HCT116 (cell line): Measurements from ENCODE around the gene ANO4. TPM values are rescaled to one million over a fixed set of nuclear protein-coding genes. Genes with fewer than 3 reads are reported as not detected.

Experiments
- ATAC-seq: fragments of 200-7000 bp; cut with Tn5 transposase; 2 replicates; pipeline ENCODE4 v1.9.1; 2020; ENCODE audit warnings: mild to moderate bottlenecking, moderate library complexity
- BruUV-seq: library from RNA; stranded (reverse); fragments of 400-500 nt; replicated peaks from 2 replicates; lab custom pipeline; 2021; lab: Mats Ljungman, UMichigan
- CTCF ChIA-PET: fragments of 300-600 bp; sonication (Branson Sonifier 250); formaldehyde crosslinking; loops from one replicate; lab custom pipeline; 2021; ENCODE audit warnings: antibody characterized with exemption; lab: Charles Lee
- POLR2A ChIA-PET: fragments of 300-600, 350-600 bp; sonication (Branson Sonifier 250); formaldehyde crosslinking; loops from one replicate; lab custom pipeline; 2021; ENCODE audit warnings: antibody characterized with exemption; lab: Charles Lee
- RAD21 ChIA-PET, 2 experiments: fragments of 300-600 bp; sonication (Branson Sonifier 250); formaldehyde crosslinking; loops; one replicate each; lab custom pipeline; 2023; ENCODE audit warnings: low total read pairs in 2 of 2; ENCODE audit not compliant: uncharacterized antibody in 2 of 2, unreplicated experiment in 2 of 2, low non-redundant PET in 1 of 2; lab: Charles Lee
- DNase-seq: peaks from one replicate; pipeline ENCODE4 v3.0.0-alpha.2; 2010; ENCODE audit warnings: low read depth, low spot score
- H2AFZ ChIP-seq: fragments of 200-600 bp; shearing (Covaris generic), sonication (generic); 2 replicates; pipeline ENCODE4 v1.6.1; 2017; ENCODE audit warnings: low read depth, mixed run types, mixed read lengths, antibody characterized with exemption, low read length; ENCODE audit not compliant: poor library complexity, severe bottlenecking
- H3K27ac ChIP-seq: 2 replicates; pipeline ENCODE4 v1.5.1; 2012; ENCODE audit warnings: low read depth, low read length
- H3K27me3 ChIP-seq: fragments of 200-600 bp; sonication (generic); 2 replicates; pipeline ENCODE4 v1.6.1; 2016; ENCODE audit warnings: mixed run types, low read length, mixed read lengths; ENCODE audit not compliant: insufficient read depth
- H3K36me3 ChIP-seq, 2 experiments: fragments of 200-500 bp in 1 of 2; fragments of 200-600 bp in 1 of 2; sonication (Bioruptor generic) in 1 of 2; sonication (generic) in 1 of 2; 2 replicates each; pipeline versions ENCODE4 v1.5.1 to v1.6.1; 2014 to 2016; ENCODE audit warnings: low read length in 2 of 2, inconsistent platforms in 1 of 2, mixed read lengths in 1 of 2, mixed run types in 1 of 2; ENCODE audit not compliant: insufficient read depth in 2 of 2, control insufficient read depth in 1 of 2
- H3K4me1 ChIP-seq, 2 experiments: fragments of 200-600 bp in 1 of 2; sonication (generic) in 1 of 2; 2 replicates each; pipeline versions ENCODE4 v1.5.1 to v1.6.1; 2012 to 2017; ENCODE audit warnings: low read length in 2 of 2, inconsistent platforms in 1 of 2, mild to moderate bottlenecking in 1 of 2, mixed read lengths in 1 of 2, mixed run types in 1 of 2, moderate library complexity in 1 of 2; ENCODE audit not compliant: insufficient read depth in 2 of 2, control insufficient read depth in 1 of 2
- H3K4me2 ChIP-seq: fragments of 200-600 bp; sonication (generic); 2 replicates; pipeline ENCODE4 v1.6.1; 2017; ENCODE audit warnings: mixed run types, low read length, mixed read lengths
- H3K4me3 ChIP-seq, 2 experiments: fragments of 200-600 bp in 1 of 2; sonication (generic) in 1 of 2; replicated peaks in 1 of 2; 2 replicates each; pipeline ENCODE4 v1.5.1; 2011 to 2016; ENCODE audit warnings: low read length in 2 of 2, control low read depth in 1 of 2, low read depth in 1 of 2, mild to moderate bottlenecking in 1 of 2, mixed read lengths in 1 of 2, mixed run types in 1 of 2
- H3K79me2 ChIP-seq: fragments of 200-600 bp; sonication (generic); 2 replicates; pipeline ENCODE4 v1.6.1; 2017; ENCODE audit warnings: mild to moderate bottlenecking, mixed run types, low read length, moderate library complexity, mixed read lengths; ENCODE audit not compliant: insufficient read depth
- H3K9ac ChIP-seq: fragments of 200-600 bp; sonication (generic); 2 replicates; pipeline ENCODE4 v1.6.1; 2016; ENCODE audit warnings: low read length, mixed read lengths
- H3K9me2 ChIP-seq: fragments of 200-600 bp; sonication (generic), shearing (Covaris generic); 2 replicates; pipeline ENCODE4 v1.6.1; 2017; ENCODE audit warnings: mixed run types, mild to moderate bottlenecking, moderate library complexity; ENCODE audit not compliant: insufficient read depth
- H3K9me3 ChIP-seq, 2 experiments: fragments of 200-500 bp in 1 of 2; fragments of 200-600 bp in 1 of 2; sonication (Bioruptor generic) in 1 of 2; sonication (generic) in 1 of 2; 2 replicates each; pipeline ENCODE4 v1.6.1; 2014 to 2017; ENCODE audit warnings: low read length in 2 of 2, mixed read lengths in 2 of 2, inconsistent platforms in 1 of 2, low read depth in 1 of 2, mild to moderate bottlenecking in 1 of 2, mixed run types in 1 of 2, moderate library complexity in 1 of 2; ENCODE audit not compliant: control insufficient read depth in 1 of 2, insufficient read depth in 1 of 2
- H4K20me1 ChIP-seq: fragments of 200-600 bp; sonication (generic), shearing (Covaris generic); 2 replicates; pipeline ENCODE4 v1.6.1; 2017; ENCODE audit warnings: mixed run types, mild to moderate bottlenecking, moderate library complexity; ENCODE audit not compliant: insufficient read depth
- CBX3 ChIP-seq: IDR thresholded peaks from 2 replicates; pipeline ENCODE4 v1.6.1; 2012; ENCODE audit warnings: low read depth
- CEBPB ChIP-seq: IDR thresholded peaks from 2 replicates; pipeline ENCODE4 v1.6.1; 2012; ENCODE audit warnings: low read depth
- EGR1 ChIP-seq: IDR thresholded peaks from 2 replicates; pipeline ENCODE4 v1.6.1; 2012; ENCODE audit warnings: low read depth
- EZH2 ChIP-seq: fragments of 200-600 bp; sonication (generic); IDR thresholded peaks from 2 replicates; pipeline ENCODE4 v1.6.1; 2017; ENCODE audit warnings: antibody characterized with exemption, mixed run types
- EZH2phosphoT487 ChIP-seq: fragments of 200-600 bp; IDR thresholded peaks from 2 replicates; pipeline ENCODE4 v1.6.1; 2018; ENCODE audit warnings: antibody characterized with exemption, borderline replicate concordance
- FOSL1 ChIP-seq: IDR thresholded peaks from 2 replicates; pipeline ENCODE4 v1.6.1; 2012; ENCODE audit warnings: low read depth
- JUND ChIP-seq: IDR thresholded peaks from 2 replicates; pipeline ENCODE4 v1.6.1; 2012
- RAD21 ChIP-seq: IDR thresholded peaks from 2 replicates; pipeline ENCODE4 v1.6.1; 2012; ENCODE audit warnings: low read depth, mild to moderate bottlenecking
- SIN3A ChIP-seq: IDR thresholded peaks from 2 replicates; pipeline ENCODE4 v1.6.1; 2012; ENCODE audit warnings: low read depth
- SRF ChIP-seq: IDR thresholded peaks from 2 replicates; pipeline ENCODE4 v1.6.1; 2012; ENCODE audit warnings: low read depth
- ZFX ChIP-seq: fragments of 450-650 bp; IDR thresholded peaks from 2 replicates; pipeline ENCODE4 v1.6.1; 2017
- ZNF274 ChIP-seq: fragments of 200-500 bp; sonication (Bioruptor generic); IDR thresholded peaks from 2 replicates; pipeline ENCODE4 v1.6.1; 2014; ENCODE audit warnings: mild to moderate bottlenecking, low read depth, low read length, inconsistent platforms
- intact Hi-C: fragments of 100-400 bp; cut with micrococcal nuclease; formaldehyde crosslinking; loops from 2 replicates; pipeline ENCODE4 v1.10.0; 2022
- total RNA-seq: library from RNA; stranded (reverse); gene quantifications from one replicate; pipeline ENCODE4 v1.2.1, GENCODE V29; 2021; ENCODE audit not compliant: unreplicated experiment
- TF ChIP-seq, protein P1 (sequence below): IDR thresholded peaks from 2 replicates; pipeline ENCODE4 v1.6.1; 2012
- TF ChIP-seq, protein P2 (sequence below): IDR thresholded peaks from 2 replicates; pipeline ENCODE4 v1.6.1; 2012
- TF ChIP-seq, protein P3 (sequence below), 3 experiments: fragments of 200-600 bp in 1 of 3; sonication (generic) in 1 of 3; IDR thresholded peaks in 2 of 3; conservative IDR thresholded peaks in 1 of 3; 2 replicates each; pipeline ENCODE4 v1.5.1; 2012 to 2017; ENCODE audit warnings: low read depth in 2 of 3, low read length in 2 of 3, antibody characterized with exemption in 1 of 3, borderline replicate concordance in 1 of 3, control low read depth in 1 of 3, mild to moderate bottlenecking in 1 of 3, mixed read lengths in 1 of 3, mixed run types in 1 of 3, moderate library complexity in 1 of 3; ENCODE audit not compliant: insufficient read depth in 1 of 3
- TF ChIP-seq, protein P4 (sequence below): IDR thresholded peaks from 2 replicates; pipeline ENCODE4 v1.6.1; 2011; ENCODE audit warnings: mild to moderate bottlenecking, low read length, moderate library complexity; ENCODE audit not compliant: insufficient replicate concordance; ENCODE audit errors: extremely low read depth

Gene ANO4
- total RNA-seq, 1 experiment from 2014 or later: 1.7 TPM

DNA sequence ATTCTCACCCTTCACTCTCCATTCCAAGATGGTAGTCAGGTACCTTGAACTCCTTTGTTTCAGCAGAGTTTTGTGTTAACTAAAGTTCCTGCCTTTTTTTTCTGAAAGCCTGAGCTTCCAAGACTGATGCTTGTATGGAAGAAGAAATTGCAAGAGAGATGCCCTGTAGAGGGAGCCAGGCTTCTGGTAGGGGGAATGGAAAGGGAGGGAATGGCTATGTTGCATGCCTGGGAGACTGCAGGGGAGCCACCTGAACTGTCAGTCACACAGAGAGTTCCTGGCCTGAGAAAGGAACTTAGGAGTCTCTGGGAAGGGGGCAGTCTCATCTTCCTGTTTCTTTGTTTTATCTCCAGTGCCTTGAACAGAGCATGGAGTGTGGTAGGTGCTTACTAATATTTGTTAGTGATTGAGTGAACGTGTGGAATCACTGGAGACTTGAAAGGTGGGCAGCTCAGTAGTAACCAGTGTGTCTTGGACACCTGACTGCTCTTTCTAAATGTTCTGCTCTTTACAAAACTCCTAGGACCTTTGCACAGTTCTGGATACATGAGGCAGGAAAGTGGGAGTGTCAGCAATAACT lies 132.2 kb downstream of the ANO4 start:
- no peak overlapping the region for H3K4me2 ChIP-seq
- POLR2A ChIA-PET: no interaction called here
- TF ChIP-seq ZNF274 (no peak), ZFX (no peak), EGR1 (no peak), EZH2phosphoT487 (no peak), JUND (no peak), SIN3A (no peak), SRF (no peak), FOSL1 (no peak), CBX3 (0 out of 2 replicates have a peak, but pooled peaks have one; percentile 25), EZH2 (no peak), RAD21 (peak; percentile 78), CEBPB (no peak)
- TF ChIP-seq, protein P1, sequence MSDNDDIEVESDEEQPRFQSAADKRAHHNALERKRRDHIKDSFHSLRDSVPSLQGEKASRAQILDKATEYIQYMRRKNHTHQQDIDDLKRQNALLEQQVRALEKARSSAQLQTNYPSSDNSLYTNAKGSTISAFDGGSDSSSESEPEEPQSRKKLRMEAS: peak; percentile 47; the same call in 1 of the 2 replicates
- TF ChIP-seq, protein P2, sequence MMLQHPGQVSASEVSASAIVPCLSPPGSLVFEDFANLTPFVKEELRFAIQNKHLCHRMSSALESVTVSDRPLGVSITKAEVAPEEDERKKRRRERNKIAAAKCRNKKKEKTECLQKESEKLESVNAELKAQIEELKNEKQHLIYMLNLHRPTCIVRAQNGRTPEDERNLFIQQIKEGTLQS: no peak
- TF ChIP-seq, protein P3, sequence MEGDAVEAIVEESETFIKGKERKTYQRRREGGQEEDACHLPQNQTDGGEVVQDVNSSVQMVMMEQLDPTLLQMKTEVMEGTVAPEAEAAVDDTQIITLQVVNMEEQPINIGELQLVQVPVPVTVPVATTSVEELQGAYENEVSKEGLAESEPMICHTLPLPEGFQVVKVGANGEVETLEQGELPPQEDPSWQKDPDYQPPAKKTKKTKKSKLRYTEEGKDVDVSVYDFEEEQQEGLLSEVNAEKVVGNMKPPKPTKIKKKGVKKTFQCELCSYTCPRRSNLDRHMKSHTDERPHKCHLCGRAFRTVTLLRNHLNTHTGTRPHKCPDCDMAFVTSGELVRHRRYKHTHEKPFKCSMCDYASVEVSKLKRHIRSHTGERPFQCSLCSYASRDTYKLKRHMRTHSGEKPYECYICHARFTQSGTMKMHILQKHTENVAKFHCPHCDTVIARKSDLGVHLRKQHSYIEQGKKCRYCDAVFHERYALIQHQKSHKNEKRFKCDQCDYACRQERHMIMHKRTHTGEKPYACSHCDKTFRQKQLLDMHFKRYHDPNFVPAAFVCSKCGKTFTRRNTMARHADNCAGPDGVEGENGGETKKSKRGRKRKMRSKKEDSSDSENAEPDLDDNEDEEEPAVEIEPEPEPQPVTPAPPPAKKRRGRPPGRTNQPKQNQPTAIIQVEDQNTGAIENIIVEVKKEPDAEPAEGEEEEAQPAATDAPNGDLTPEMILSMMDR (IDR thresholded peaks at IDR 0.05 in 2 of 3, conservative IDR thresholded peaks at IDR 0.05 in 1 of 3; ENCODE audit: borderline replicate concordance in 1 of 3, insufficient read depth in 1 of 3, low read depth in 2 of 3, low read length in 2 of 3): peak; percentile 53 to 70 (median 65); a peak in 5 of 6 replicates
- TF ChIP-seq, protein P4, sequence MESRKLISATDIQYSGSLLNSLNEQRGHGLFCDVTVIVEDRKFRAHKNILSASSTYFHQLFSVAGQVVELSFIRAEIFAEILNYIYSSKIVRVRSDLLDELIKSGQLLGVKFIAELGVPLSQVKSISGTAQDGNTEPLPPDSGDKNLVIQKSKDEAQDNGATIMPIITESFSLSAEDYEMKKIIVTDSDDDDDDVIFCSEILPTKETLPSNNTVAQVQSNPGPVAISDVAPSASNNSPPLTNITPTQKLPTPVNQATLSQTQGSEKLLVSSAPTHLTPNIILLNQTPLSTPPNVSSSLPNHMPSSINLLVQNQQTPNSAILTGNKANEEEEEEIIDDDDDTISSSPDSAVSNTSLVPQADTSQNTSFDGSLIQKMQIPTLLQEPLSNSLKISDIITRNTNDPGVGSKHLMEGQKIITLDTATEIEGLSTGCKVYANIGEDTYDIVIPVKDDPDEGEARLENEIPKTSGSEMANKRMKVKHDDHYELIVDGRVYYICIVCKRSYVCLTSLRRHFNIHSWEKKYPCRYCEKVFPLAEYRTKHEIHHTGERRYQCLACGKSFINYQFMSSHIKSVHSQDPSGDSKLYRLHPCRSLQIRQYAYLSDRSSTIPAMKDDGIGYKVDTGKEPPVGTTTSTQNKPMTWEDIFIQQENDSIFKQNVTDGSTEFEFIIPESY: no peak
- intact Hi-C loops: loop anchor here (1.0 kb wide), 1 partner anchor 397 kb away; no protein-coding TSS in a partner anchor
- H3K4me3 ChIP-seq: no peak overlapping the region
- ATAC-seq (peak; percentile 94), DNase-seq (peak; percentile 48)
- CTCF ChIA-PET: interaction anchor here (1.0 to 1.3 kb wide), 4 partner anchors 10 to 400 kb away, joined by 3 to 7 read pairs (median 4); no protein-coding TSS in a partner anchor
- RAD21 ChIA-PET: no interaction called here
- no peaks in the 10 kb centered on the region for H3K79me2 ChIP-seq
- H3K9me3 ChIP-seq: no peaks in the 10 kb centered on the region
- no peak overlapping the region for H3K9ac ChIP-seq
- no peaks in the 10 kb centered on the region for H3K9me2 ChIP-seq
- H3K36me3 ChIP-seq: no peaks in the 10 kb centered on the region
- peaks cover 0 to 22% of the 10 kb centered on the region in 2 experiments; a peak in 2 of 4 replicates for H3K4me1 ChIP-seq
- H2AFZ ChIP-seq: no peak overlapping the region
- no peak overlapping the region for H3K27ac ChIP-seq
- H4K20me1 ChIP-seq: no peaks in the 10 kb centered on the region
- no peaks in the 10 kb centered on the region for H3K27me3 ChIP-seq
- BruUV-seq: no TSS peak
